GM18873 (cell line): Measurements from ENCODE around the gene DPF3.

Experiments
- ATAC-seq: cut with Tn5 transposase; IDR thresholded peaks from one replicate; pipeline ENCODE4 v1.9.1; 2021; ENCODE audit warnings: mild to moderate bottlenecking, moderate library complexity, moderate number of reproducible peaks; ENCODE audit not compliant: unreplicated experiment, low FRiP score

DPF3 gene

DNA sequence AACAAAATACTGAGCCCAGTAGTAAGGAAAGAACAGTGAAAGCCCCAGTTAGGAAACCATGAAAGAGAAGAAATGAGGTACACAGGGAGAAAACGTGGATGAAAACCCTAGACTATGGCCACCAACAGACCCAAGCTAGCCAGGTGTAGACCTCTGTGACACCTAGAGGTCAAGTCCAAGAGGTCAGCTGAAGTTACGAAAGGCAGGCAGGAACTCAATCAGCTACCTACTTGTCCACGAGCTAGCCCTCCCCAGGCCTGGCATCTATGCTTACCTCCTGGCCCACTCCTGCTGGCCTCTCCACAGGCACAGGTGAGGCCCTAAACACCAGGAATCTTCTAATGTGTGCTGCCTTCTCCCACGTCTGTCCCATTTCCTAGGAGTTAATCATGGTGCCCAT is 48.7 kb downstream of the DPF3 start:
- no peak for ATAC-seq

DNA sequence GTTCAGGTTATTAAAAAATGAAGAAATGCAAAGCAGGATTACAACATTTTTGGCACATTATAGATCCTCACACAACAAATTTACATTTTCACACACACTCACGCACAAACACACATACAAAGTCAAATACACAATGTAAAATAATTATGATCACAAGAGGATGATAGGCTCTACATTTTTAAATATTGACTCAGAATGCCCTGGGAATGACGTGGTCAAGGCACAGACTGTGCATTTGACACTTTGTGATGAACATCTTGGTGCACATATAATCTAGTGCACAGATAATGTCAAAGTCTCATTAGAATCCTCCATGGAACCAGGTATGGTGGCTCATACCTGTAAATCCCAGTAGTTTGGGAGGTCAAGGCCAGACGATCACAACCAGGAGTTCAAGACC is 49.4 kb downstream of the DPF3 start:
- ATAC-seq: no peak

DNA sequence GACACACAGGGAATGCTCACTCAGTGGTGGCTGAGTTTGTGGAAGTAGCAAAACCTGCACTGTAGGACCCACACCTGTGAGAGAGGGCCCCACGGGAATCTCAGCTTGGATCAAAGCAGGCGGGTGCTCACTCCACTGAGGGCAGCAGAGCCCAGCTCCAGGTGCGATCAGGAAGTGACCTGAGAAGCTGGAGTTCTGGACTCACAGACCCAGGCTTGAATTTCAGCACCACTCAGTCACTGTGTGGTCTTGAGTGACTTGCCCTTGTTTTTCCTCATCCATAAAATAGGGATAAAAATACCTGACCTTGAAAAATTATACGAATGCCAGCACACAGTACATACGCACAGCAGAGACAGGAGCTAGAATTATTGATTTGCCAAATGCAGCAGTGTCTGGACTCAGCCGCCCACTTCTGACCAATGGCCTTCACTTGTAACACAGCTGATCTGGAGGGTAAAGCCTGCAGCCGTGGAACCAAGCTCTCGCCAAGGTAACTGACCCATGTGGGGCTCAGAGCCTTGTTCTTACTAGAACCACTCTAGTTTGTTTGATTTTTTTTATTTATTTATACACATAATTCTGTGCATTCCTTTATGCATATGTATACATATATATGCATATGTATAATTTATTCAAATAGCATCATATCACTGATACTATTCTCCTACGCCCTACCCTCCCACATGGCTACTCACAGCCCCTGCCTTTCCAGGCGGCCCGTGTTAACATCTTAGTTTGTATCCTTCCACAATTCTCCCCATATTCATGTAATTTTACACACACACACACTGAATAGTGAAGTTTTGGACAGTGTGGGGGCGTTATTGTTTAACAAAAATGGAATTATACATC is 53.9 kb downstream of the DPF3 start:
- no peak for ATAC-seq

DNA sequence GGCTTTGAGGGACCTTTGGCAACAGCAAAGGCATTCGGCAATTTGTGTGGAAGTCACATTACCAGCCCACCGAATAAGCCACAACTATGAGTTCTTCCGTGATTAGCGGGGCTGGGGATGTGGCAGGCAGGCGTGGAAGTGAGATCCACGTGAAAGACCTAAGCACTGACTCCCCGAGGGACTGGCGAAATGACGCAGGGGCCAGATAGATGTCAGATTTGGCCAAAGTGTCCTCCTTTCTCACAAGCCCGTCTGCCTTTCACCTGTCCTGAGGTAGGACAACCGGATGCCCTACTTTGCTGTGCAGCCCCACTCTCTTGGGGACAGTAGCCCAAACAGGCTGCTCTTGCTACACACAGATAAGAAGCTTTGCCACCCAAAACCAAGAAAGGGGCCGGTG is 54.5 kb downstream of the DPF3 start:
- ATAC-seq: no peak

DNA sequence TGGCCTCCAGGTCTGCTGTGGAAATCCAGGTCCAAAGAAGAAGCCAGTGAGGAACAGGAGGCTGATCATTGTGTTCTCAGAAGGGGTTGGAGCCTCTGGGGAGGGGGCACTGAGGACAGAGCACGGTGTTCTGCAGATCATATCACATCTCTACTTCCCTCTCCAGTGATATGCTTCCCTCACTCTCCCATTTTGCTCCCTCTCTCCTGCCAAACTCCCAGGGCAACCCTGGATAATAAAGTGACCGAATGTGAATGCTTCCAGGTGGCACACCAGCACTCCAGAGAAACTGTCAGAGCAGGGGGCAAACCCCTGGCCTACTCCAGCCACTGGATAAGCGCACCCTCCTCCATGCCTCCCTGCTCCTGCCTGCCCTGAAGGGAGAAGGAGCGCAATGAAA is 57.8 kb downstream of the DPF3 start:
- no peak for ATAC-seq

DNA sequence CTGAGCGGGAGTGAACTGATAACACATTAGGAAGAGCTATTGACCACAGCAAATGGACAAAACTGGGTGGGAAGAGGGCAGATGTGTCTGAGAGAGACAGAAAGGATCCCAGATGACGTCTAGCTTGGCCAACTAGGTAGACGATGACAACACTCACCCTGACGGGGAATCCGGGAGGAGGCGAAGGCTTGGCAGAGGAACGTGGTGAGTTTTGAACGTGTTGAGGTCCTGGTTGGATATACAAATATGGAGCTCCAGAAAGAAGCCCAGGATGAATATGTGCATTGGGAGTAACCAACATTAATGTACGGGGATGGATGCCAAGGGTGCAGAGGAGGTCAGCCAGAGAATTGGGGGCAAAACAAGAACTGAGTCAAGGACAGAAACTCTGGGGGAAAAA is 60.7 kb downstream of the DPF3 start:
- no peak for ATAC-seq

DNA sequence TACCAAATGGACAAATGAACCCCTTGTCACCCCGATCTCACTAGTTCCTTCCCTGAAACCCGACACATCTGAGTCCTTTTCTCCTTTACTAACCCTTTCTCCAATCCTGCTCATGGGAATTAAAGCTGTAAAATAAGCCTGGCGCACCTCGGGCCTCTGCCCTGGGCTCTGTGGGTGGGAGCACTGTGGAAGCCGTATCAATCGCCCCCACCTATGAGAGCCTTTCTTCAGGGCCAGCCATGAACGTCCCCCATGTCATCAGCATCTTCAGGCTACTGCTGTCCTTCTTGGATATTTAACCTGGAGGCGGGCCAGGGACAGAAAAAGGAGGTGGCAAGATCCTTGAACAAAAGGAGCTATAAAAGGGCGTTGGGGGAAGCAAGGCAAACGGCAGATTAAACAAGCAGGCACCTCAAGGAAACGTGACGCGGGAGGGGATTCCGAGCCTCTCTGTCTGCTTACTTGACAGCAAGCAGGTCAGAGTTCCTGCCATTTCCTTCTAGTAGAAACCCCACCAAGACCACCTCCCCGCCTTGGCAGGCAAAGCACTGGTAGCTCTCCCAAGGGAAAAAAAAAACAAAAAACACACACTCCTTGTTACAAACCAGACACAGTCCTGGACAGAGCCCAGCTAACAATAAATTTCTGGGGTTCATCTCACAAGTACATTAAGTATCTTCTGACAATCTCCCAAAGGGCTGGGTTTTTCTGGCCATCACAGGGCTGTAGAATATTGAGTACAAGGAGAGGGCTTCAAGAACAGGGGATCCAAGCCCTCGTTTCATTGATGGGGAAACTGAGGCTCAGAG is 62.9 kb downstream of the DPF3 start:
- ATAC-seq: no peak

DNA sequence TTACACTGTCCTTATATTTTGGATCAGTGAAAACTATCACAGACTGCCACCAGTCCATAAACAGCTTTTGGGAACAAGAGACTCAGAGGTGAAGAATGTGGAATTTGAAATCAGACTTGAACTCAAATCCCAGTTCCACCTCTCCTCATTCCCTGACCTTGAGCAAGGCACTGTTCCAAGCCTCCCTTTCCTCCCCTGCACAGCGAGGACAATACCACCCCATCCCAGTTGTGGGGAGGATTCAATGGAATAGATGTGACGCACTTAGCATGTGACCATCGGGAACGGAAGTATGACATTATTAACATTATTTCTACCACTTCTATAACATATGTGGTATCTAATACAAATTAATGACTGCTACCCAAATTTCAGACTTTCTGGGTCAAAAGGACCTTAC is 63.5 kb downstream of the DPF3 start:
- ATAC-seq: no peak

DNA sequence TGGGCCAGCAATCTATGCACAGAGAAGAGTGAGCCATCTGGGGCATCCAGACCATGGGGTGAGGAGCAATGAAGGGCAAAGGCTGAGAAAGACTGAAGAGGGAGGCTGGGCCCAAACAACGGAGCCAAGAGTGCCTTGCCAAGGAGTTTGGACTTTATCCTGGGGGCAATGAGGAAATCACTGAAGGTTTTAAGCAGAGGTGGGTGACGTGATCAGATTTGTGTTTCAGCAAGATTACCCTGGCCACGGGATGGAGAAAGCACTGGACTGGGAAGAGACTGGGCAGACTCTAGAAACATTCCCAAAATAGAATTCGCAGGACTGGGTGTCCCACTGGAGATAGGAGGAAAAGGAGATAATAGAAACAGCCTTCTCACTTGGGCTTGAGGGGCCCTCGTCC is 65.3 kb downstream of the DPF3 start:
- no peak for ATAC-seq

DNA sequence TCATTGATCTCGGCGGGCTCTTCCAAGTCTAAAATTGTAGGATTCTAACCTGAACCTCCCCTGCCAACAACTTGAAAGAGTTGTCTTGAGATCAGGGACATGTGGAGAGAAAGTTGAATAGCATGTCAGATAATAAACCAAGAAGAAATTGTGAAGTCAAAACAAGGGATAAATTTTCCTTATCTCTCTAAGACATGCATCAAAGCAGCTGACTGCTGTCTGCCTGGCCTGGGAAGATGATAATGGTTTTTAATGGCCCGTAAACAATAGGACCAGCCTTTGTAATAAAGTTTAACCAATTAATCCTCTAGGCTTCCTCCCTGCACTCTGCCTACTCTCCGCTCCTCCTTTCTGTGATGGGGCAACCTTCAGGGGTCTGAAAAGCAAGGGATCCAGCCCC is 67.9 kb downstream of the DPF3 start:
- ATAC-seq: no peak

DNA sequence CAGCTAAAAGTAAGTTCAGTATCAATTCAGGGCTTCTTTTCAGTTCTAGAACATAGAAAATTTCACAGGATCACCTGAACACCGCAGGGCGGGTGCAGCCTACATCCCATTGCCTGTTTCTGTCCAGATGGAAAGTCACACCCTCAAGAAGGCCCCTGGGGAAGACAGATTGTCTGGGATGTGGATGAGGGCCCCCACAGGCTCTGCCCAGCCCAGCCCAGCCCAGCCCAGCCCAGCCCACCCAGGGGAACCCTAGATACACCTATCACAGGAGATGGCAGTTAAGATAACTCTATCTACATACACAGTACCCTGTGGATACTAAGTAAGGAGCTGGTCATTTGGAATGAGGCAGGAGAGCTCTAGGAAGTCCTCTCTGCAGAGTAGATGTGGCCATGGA is 68.4 kb downstream of the DPF3 start:
- no peak for ATAC-seq

DNA sequence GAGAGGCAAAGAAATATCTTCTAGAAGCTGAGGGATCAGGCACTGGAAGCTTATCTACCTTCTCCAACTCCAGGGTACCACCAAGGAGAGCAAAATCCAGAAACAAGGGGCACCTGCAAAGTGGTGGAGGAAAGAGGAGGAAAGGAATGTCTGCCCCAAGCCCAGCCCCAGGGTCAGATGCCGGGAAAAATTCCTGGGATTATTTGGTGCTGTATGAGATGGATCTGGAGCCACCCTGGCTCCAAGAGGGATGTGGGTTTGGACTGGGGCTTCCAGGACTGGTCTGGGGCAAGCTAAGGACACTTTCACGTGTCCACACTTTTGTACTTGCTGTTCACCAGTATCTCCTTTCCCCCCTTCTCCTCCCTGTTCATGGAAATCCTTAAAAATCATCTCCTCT is 69.8 kb downstream of the DPF3 start:
- ATAC-seq: no peak

DNA sequence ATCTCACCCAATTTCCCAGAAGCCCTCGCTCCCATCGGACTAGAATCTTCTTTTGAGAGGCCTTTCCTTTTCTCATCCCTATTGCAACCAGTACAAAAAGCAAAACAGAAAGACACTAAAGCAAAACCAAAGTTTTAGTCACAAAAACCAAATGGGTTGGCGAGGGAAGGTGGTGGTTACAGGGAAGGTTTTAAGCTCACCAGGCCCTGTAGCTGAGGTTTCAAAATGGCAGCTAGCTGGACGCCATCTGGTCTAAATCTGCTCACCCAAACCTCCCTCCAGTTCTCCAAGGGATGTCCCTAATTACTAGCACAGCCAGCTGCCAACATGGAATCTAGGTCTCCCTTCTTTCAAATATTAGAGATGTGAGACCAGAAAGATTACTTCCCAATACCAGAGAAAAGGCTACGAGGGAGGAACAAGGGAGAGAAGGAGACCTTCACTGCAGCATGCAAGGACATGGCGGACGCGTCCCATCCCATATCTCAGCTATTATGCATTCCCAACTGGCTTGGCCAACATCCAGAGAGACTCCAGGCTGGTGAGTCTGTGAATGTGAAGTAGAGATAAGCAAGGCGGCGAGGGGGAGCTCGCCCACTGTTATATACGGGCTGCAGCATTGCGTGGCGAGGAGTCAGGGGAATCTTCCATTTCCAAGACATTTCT is 70.8 kb downstream of the DPF3 start:
- no peak for ATAC-seq

DNA sequence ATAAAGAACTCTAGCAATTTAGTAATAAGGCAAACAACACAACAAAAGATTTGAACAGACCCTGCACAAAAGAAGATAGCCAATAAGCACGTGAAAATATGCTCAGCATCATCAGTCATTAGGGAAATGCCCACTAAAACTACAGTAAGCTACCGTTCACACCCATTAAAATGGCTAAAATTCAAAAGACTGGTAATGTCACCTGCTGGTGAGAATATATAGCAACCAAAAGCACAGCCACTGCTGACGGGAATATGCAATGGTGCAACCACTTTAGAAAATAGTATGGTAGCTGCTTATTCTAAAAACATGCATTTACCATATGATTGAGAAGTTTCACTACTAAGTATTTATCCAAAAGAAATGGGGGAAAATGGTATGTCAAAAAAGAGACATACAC is 74.9 kb downstream of the DPF3 start:
- no peak for ATAC-seq

DNA sequence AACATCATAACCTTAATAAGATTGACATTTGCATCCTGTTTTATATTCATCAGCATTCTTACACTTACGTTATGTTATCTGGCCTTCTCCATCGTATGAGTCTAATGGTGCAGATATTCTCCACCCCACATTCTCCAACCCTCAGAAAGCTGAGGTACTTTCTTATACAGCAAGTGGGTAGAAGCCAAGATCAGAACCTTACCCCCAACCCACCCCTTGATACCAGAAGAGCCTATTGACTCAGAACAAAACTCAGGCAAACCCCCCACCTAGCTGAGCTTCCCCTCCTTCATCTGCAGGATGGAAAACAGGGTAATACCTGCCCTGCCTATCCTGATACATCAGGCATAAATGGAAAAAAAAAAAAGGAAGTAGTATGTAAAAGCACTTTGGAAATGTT is 77.6 kb downstream of the DPF3 start:
- no peak for ATAC-seq

DNA sequence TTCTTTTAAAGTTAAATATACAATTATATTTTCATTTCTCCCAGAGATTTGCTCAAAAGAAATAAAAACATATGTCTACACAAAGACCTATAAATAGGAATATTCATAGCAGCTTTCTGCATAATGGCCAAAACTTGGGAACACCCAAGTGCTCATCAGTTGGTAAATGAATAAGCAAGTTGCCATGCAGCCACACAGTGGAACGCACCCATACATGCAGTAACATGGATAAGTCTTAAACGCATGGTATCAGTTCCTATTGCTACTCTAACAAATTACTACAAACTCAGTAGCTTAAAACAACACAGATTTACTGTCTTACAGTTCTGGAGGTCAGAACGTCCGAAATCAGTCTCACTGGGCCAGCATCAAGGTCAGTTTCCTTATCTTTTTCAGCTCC is 78.5 kb downstream of the DPF3 start:
- ATAC-seq: no peak

DNA sequence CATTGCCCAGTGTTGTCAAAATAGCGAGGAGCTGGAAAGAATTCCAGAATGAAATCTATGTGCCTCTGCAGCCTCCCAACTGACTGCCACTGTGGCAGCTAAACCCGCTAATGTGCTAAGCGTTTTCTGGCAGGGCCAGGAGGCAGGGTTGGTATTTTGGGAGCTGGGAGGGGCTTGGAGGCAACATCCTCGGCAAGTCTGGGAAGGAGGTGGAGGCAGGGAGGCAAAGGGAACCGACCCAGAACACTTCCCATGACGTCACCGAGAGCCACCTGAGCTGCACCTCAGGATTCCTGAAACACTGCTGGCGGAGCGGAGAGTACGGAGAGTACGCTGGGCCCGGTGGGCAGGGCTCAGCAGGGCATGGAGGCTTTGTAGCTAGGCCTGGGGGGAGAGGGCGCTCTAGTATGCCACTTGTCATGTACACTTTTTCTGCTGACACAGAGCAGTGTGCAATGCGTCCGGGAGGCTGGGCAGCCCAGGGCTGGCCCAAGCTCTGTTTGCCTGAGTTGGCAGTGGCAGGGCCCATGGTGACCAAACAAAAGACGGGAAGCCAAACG is 81.5 kb downstream of the DPF3 start:
- ATAC-seq: no peak

DNA sequence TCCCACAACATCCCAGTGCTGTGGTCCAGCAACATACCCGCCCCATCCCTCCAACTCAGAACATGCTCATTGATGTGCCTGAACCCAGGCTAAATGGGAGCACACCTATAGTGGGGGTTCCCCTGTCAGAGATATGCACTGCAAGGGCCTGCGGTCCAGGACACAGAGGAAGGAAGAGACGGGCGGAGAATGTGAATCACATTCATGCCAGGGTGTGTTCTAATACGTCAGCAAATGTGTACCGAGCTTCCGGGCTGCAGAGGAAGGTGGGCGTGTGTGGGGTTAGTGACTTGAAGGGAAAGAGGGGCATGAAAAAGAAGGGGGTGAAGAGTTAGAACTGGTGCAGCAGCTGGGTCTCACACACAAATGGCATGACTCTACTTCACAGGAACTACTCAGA is 83.7 kb downstream of the DPF3 start:
- no peak for ATAC-seq

DNA sequence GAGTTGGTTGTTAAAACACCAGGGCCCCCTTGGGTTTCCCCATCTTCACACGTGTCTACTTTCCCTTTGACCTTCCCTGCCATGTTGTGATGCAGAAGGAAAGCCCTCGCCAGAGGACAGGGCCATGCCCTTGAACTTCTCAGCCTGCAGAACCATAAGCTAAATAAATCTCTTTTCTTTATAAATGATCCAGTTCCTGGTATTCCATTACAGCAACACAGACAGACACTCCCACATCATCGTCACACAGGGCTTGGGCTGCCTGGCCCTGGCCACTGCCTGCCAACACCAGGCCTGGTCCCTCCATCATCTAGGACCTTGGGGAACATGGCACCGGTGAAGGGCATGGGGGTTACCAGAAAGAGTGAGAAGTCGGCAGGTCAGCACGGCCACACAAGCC is 84.8 kb downstream of the DPF3 start:
- no peak for ATAC-seq

DNA sequence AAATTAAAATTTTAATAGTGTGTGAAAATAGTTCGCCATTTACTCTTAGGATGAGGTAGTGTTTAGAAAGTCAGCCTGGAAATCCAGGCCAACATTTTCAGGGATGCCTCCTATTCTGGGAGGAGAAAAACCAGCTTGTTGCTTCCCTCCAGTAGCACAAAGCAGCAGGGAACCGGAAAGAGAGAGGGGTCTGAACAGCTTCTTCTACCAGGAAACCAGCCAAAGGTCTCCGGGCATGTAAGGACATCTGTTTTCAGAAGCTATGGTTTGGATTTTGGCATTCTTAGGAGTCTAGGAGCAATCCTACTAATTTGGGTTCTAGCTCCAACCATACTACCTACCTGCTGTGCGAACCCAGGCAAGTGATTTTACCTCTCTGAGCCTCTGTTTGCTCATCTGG is 85.3 kb downstream of the DPF3 start:
- ATAC-seq: no peak

DNA sequence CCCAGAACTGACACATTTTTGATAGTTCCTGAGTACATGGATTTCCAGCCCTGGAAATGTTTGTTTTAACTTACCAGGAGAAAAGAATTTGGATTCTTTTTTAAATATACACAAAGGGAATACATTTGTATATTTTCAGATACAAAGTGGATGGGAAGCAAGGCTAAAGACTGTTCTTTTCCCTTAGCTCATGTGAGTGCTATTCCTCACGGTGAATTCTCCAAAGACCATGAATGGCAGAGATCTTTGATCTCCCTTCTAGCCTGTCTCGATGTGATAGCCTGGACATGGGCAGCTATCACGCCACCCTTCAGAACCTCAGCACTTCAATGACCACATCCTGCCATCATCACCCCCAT is 91.3 kb downstream of the DPF3 start:
- no peak for ATAC-seq
